Measurements from ENCODE around the gene LRGUK.

DNA sequence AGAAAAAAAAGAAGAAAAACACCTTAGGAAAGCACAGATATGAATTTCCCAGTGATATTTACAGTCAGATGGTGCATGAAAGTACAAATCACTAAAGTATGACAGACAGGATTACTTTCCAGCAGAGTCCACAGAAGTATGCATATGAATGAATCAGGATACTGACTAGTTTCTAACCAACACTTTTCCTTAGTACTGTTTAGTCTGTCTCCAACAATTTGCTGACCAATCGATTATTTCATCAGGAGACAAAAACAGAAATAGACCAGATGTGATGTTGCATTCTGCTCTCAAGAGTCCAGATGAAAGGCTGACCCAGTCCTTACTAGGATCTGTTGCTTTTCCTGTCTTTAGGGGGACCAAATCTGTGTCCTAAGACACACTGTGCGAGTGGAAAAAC lies 175.0 kb downstream of the LRGUK start:
- no peak for TF ChIP-seq POLR2AphosphoS5 (IDR thresholded peaks at IDR 0.05)
- TF ChIP-seq CTCF (IDR thresholded peaks at IDR 0.05): no peak
- no peak for TF ChIP-seq POLR2A (IDR thresholded peaks at IDR 0.05)
